ENCODE measurements around the gene FLYWCH2. TPM values are rescaled to one million over a fixed set of nuclear protein-coding genes. Genes with fewer than 3 reads are reported as not detected.

FLYWCH2 gene
- total RNA-seq, 1 experiment from 2014 or later, result 24.4 TPM

DNA sequence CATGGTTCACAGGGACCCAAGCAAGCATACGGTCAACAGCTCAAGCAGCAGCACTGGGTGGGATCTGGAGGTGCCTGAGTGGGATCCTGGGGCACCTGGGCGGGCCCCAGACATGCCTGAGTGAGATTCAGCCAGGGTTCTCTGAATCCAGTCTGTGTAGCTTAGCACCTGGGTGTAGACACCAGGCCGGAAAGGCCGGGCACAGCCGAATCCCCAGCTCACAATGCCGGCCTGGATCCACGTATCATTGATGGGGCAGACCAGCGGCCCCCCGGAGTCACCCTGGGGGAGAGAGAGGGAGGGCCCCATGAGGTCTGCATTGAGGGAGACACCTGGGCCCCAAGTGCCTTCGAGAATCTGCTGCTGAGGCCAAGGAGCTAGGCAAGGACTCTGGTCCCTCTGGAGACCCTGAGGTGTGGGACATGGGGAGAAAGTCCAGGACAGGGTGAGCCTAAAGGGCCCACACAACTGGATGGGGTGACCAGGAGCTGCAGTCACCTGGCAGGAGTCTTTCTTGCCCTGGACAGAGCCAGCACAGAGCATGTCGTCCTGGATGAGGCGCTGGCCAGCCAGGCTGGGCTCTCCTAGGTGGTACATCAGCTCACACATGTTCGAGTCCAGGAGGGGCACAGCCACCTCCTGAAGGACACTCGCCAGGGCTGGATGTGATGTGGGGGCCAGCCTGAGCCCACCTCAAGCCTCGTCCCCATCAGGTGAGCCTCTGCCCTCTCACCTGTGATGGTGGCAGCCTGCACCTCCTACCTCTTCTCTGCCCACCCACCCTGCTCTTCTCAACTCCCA is 43.2 kb upstream of the FLYWCH2 start:
- Mint-ChIP-seq H3K27ac (ENCODE audit: low read depth, unreplicated experiment) (no peak overlapping the region), H3K36me3 (ENCODE audit: insufficient read depth, unreplicated experiment) (no peaks in the 10 kb centered on the region), H3K4me1 (ENCODE audit: insufficient read depth, unreplicated experiment) (peaks cover 26% of the 10 kb centered on the region), H3K27me3 (ENCODE audit: insufficient read depth, unreplicated experiment) (no peaks in the 10 kb centered on the region), H3K9me3 (ENCODE audit: unreplicated experiment) (no peaks in the 10 kb centered on the region), H3K4me3 (ENCODE audit: unreplicated experiment) (no peak overlapping the region)
- DNase-seq (ENCODE audit: unreplicated experiment), result no peak
- BruUV-seq (replicated peaks), result no TSS peak
- TF ChIP-seq, protein P1, sequence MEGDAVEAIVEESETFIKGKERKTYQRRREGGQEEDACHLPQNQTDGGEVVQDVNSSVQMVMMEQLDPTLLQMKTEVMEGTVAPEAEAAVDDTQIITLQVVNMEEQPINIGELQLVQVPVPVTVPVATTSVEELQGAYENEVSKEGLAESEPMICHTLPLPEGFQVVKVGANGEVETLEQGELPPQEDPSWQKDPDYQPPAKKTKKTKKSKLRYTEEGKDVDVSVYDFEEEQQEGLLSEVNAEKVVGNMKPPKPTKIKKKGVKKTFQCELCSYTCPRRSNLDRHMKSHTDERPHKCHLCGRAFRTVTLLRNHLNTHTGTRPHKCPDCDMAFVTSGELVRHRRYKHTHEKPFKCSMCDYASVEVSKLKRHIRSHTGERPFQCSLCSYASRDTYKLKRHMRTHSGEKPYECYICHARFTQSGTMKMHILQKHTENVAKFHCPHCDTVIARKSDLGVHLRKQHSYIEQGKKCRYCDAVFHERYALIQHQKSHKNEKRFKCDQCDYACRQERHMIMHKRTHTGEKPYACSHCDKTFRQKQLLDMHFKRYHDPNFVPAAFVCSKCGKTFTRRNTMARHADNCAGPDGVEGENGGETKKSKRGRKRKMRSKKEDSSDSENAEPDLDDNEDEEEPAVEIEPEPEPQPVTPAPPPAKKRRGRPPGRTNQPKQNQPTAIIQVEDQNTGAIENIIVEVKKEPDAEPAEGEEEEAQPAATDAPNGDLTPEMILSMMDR (IDR thresholded peaks at IDR 0.05; ENCODE audit: unreplicated experiment), result no peak
- ChIA-PET POLR2A (interaction anchor here (0.8 to 1.7 kb wide), 2 partner anchors 29 to 62 kb away, joined by 3 to 4 read pairs; partner anchors contain the start of gene ELOB), CTCF (interaction anchor here (0.7 to 1.0 kb wide), 3 partner anchors 15 to 64 kb away, joined by 3 to 4 read pairs (median 4); no protein-coding TSS in a partner anchor)
- intact Hi-C loops (cut with micrococcal nuclease), result loop anchor here (1.0 to 5.0 kb wide), 2 partner anchors 28 to 67 kb away; no protein-coding TSS in a partner anchor

DNA sequence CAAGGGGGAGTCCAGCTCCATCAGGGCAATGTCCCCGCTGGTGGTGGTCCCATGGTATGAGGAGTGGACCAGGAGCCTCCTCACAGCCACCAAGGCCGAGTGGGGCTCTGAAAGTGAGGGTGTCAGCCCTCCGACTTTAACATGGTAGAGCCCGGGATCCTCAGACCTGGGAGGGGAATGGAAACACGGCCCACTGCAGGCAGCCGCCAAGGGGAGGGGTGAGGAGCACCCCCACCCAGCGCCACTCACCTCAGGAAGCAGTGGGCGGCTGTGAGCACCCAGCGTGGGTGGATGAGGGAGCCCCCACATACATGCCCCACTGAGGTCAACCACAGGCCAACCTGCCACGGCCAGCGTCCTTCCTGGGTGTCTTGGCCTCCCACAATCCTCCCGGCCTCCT is 42.1 kb upstream of the FLYWCH2 start:
- ChIA-PET POLR2A (no interaction called here), CTCF (interaction anchor here (0.6 kb wide), 1 partner anchor 15 kb away, joined by 3 read pairs; no protein-coding TSS in a partner anchor)
- BruUV-seq (replicated peaks), result no TSS peak

DNA sequence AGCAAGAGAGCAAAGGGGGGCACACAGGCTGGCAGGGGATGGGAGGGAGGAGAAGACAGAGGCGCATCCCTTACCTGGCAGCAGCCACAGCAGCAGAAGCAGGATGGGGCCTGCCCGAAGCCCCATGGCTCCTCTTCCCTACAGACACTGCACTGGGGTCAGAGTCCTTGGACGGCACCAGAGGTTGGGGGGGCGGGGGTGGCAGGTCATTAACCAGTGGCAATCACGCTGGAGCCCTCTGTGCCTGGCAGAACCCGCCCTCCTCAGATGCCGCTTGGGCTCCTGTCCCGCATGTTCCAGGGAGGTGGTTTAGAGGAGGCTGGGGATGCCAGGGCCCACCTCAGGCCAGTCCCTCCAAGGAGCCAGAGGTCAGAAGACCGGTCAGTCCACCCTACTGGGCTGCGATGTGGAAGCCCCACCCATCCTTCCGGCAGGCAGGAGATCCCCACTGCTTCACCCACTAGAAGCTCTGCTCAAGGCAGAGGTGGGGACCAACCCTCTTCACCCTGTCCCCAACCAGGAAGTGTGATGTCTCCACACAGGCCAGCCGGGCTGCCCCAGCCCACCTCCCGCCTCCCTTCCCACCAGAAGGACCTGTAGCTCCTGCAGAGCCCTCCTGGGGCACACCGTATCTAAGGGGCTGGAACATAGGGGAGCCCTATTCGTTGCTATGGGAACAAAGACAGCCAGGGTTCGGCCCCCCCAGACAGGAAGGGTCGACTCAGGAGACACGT is 41.2 kb upstream of the FLYWCH2 start:
- Mint-ChIP-seq H3K27ac (ENCODE audit: low read depth, unreplicated experiment) (no peak overlapping the region), H3K4me3 (ENCODE audit: unreplicated experiment) (no peak overlapping the region), H3K9me3 (ENCODE audit: unreplicated experiment) (no peaks in the 10 kb centered on the region), H3K36me3 (ENCODE audit: insufficient read depth, unreplicated experiment) (no peaks in the 10 kb centered on the region), H3K27me3 (ENCODE audit: insufficient read depth, unreplicated experiment) (no peaks in the 10 kb centered on the region), H3K4me1 (ENCODE audit: insufficient read depth, unreplicated experiment) (peaks cover 15% of the 10 kb centered on the region)
- POLR2A ChIA-PET, result no interaction called here
- CTCF ChIA-PET, result no interaction called here
- intact Hi-C loops (cut with micrococcal nuclease), result no loop called here
- no TSS peak for BruUV-seq (replicated peaks)
- no peak for DNase-seq (ENCODE audit: unreplicated experiment)
- TF ChIP-seq, protein P1 (IDR thresholded peaks at IDR 0.05; ENCODE audit: unreplicated experiment), result no peak

More for the DNA sequence above, 42.1 kb upstream of the FLYWCH2 start:
- TF ChIP-seq, protein P1 (IDR thresholded peaks at IDR 0.05; ENCODE audit: unreplicated experiment), result no peak
- no peak for DNase-seq (ENCODE audit: unreplicated experiment)
- Mint-ChIP-seq H3K27me3 (ENCODE audit: insufficient read depth, unreplicated experiment) (no peaks in the 10 kb centered on the region), H3K27ac (ENCODE audit: low read depth, unreplicated experiment) (no peak overlapping the region), H3K9me3 (ENCODE audit: unreplicated experiment) (no peaks in the 10 kb centered on the region), H3K36me3 (ENCODE audit: insufficient read depth, unreplicated experiment) (no peaks in the 10 kb centered on the region), H3K4me1 (ENCODE audit: insufficient read depth, unreplicated experiment) (peaks cover 17% of the 10 kb centered on the region), H3K4me3 (ENCODE audit: unreplicated experiment) (no peak overlapping the region)
- intact Hi-C loops (cut with micrococcal nuclease), result no loop called here

DNA sequence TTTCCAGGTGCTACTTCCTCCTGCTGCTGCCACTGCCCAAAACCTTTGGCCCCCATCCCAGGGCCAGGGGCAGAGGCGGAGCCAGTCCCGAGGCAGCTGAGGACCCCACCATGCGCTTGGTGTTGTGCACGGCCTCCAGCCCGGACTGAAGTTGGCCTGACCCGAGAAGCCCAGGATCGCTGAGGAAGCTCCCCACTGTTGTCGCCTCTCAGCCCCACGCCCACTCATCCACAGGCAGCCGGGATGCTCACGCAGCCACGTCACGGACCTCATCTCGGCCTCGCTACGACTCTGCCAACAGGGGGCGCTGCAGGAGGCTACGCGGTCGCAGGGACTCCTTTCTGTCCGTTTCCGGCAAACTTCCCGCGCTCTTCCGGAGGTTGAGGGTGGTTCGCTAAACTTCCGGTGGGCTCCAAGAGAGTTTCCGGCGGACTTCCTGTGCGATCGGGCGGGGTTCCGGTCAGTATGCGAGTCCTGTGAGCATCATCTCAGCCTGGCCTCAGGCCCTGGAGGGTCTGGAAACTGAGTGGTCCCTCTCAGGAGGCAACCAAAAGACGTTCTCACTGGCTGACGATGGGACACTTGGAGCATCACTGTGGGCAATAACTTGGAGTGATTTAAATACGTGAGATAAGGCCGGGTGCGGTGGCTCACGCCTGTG is 40.5 kb upstream of the FLYWCH2 start:
- no TSS peak for BruUV-seq (replicated peaks)
- no peaks in the 10 kb centered on the region for H3K9me3 Mint-ChIP-seq (ENCODE audit: unreplicated experiment)
- H3K27ac Mint-ChIP-seq (ENCODE audit: low read depth, unreplicated experiment), result no peak overlapping the region
- TF ChIP-seq, protein P1 (IDR thresholded peaks at IDR 0.05; ENCODE audit: unreplicated experiment), result peak; percentile 40
- DNase-seq (ENCODE audit: unreplicated experiment), result no peak
- no peaks in the 10 kb centered on the region for H3K36me3 Mint-ChIP-seq (ENCODE audit: insufficient read depth, unreplicated experiment)
- ChIA-PET CTCF (interaction anchor here (0.7 kb wide), 1 partner anchor 12 kb away, joined by 3 read pairs; no protein-coding TSS in a partner anchor), POLR2A (no interaction called here)
- peaks cover 13% of the 10 kb centered on the region for H3K4me1 Mint-ChIP-seq (ENCODE audit: insufficient read depth, unreplicated experiment)
- no peaks in the 10 kb centered on the region for H3K27me3 Mint-ChIP-seq (ENCODE audit: insufficient read depth, unreplicated experiment)
- intact Hi-C loops (cut with micrococcal nuclease), result no loop called here
- no peak overlapping the region for H3K4me3 Mint-ChIP-seq (ENCODE audit: unreplicated experiment)
